SU-DHL-6 (cell line): Measurements from ENCODE around the gene GSK3A.

Experiments used
- CTCF ChIP-seq: fragments of 200-600 bp; sonication (generic); IDR thresholded peaks from one replicate; pipeline ENCODE4 v1.5.1; 2017; ENCODE audit warnings: antibody characterized with exemption, mild to moderate bottlenecking, low read length, moderate library complexity; ENCODE audit not compliant: insufficient read depth, poor library complexity, severe bottlenecking
- EZH2phosphoT487 ChIP-seq: fragments of 200-600 bp; sonication (generic), shearing (Covaris generic); conservative IDR thresholded peaks from 2 replicates; pipeline ENCODE4 v1.6.1; 2018; ENCODE audit warnings: mild to moderate bottlenecking, antibody characterized with exemption, low read length, moderate library complexity, mixed read lengths

- no peak for TF ChIP-seq CTCF
- no peak for TF ChIP-seq EZH2phosphoT487
These were observed 28.6 kb upstream of the GSK3A start for GRCh38 chr19:42271045-42271419.
